Measurements from ENCODE around the gene CEP104. TPM values are rescaled to one million over a fixed set of nuclear protein-coding genes. Genes with fewer than 3 reads are reported as not detected.
A peak's percentile ranks its signal among the peaks of the same experiment; 100 is the strongest.

CEP104 gene
- total and polyA plus RNA-seq, 10 of the 15 experiments (the other 5 are each of a cell fraction or from before 2014, with no cell fraction given), result 7.2 to 34.8 (median 19.3) TPM

DNA sequence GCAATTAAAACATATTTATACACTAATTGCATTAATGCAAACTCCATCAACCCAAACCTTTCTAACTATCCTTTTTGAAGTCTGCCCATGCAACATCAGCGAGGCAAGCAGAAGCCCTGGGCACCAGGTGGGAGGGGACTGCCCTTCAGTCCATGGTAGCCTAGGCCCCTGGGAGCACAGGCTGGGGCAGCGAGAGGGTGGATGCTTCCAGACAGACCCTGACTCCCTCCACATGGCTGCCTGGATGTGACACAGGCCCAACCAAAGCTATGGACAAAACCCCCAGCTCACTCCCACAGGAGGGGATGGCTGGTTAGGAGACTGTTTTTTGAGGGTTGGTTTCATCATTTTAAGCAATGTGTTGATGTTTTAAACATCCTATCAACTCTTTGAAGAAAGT lies 42.9 kb downstream of the CEP104 start (continued):
- TF ChIP-seq ZNF592 (IDR thresholded peaks at IDR 0.05) (no peak), TBL1XR1 (IDR thresholded peaks at IDR 0.05; ENCODE audit: low read depth, low read length) (no peak), ZBTB4 (CRISPR knock-in tag; IDR thresholded peaks at IDR 0.05) (no peak), ZNF384 (IDR thresholded peaks at IDR 0.05; ENCODE audit: borderline replicate concordance, low read depth, low read length) (no peak)

- no peaks in the 10 kb centered on the region for H3K79me2 ChIP-seq (ENCODE audit: control insufficient read depth, insufficient read depth, low read length)
- no peak overlapping the region for H3K27ac ChIP-seq (ENCODE audit: control insufficient read depth, insufficient read depth)
- POLR2A ChIA-PET, result no interaction called here
- no peak overlapping the region for H3K4me3 ChIP-seq
- no peaks in the 10 kb centered on the region for H3K36me3 ChIP-seq (ENCODE audit: control insufficient read depth in 2 of 2, insufficient read depth in 2 of 2, low read length in 1 of 2)
- WGBS (ENCODE audit: insufficient coverage, insufficient replicate concordance, low lambda C conversion rate, missing lambda C conversion rate), result 0% methylated on average over 2 of the region's 2 CpGs
- intact Hi-C loops (cut with micrococcal nuclease; ENCODE audit: unreplicated experiment), result no loop called here
- H2AFZ ChIP-seq (ENCODE audit: control insufficient read depth, low read depth, low read length), result no peak overlapping the region
- no TSS peak for BruUV-seq (replicated peaks)
- no peak for TF ChIP-seq JUNB (IDR thresholded peaks at IDR 0.05)
- no peak for TF ChIP-seq ZNF384 (IDR thresholded peaks at IDR 0.05; ENCODE audit: borderline replicate concordance, low read depth, low read length)
- TF ChIP-seq FOXK2 (IDR thresholded peaks at IDR 0.05), result no peak
- TF ChIP-seq IKZF1 (conservative IDR thresholded peaks at IDR 0.05), result 0 out of 2 replicates have a peak, but pooled peaks have one; percentile 14
- TF ChIP-seq, protein P1, sequence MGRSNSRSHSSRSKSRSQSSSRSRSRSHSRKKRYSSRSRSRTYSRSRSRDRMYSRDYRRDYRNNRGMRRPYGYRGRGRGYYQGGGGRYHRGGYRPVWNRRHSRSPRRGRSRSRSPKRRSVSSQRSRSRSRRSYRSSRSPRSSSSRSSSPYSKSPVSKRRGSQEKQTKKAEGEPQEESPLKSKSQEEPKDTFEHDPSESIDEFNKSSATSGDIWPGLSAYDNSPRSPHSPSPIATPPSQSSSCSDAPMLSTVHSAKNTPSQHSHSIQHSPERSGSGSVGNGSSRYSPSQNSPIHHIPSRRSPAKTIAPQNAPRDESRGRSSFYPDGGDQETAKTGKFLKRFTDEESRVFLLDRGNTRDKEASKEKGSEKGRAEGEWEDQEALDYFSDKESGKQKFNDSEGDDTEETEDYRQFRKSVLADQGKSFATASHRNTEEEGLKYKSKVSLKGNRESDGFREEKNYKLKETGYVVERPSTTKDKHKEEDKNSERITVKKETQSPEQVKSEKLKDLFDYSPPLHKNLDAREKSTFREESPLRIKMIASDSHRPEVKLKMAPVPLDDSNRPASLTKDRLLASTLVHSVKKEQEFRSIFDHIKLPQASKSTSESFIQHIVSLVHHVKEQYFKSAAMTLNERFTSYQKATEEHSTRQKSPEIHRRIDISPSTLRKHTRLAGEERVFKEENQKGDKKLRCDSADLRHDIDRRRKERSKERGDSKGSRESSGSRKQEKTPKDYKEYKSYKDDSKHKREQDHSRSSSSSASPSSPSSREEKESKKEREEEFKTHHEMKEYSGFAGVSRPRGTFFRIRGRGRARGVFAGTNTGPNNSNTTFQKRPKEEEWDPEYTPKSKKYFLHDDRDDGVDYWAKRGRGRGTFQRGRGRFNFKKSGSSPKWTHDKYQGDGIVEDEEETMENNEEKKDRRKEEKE (IDR thresholded peaks at IDR 0.05), result no peak
- TF ChIP-seq BHLHE40 (IDR thresholded peaks at IDR 0.05; ENCODE audit: borderline replicate concordance in 1 of 2, low read depth in 2 of 2, low read length in 1 of 2), result peak in 1 of 2 experiments; percentile 46; a peak in 1 of 4 replicates
- no peak for TF ChIP-seq MXI1 (IDR thresholded peaks at IDR 0.05; ENCODE audit: low read depth, low read length)
- no peak for FAIRE-seq
- peak; percentile 71; the same call in 2 of the 3 replicates for ATAC-seq
- no peaks in the 10 kb centered on the region for H3K4me1 ChIP-seq (ENCODE audit: control insufficient read depth, insufficient read depth, low read length)
- SMC1A ChIA-PET (ENCODE audit: uncharacterized antibody, unreplicated experiment), result no interaction called here
- no peaks in the 10 kb centered on the region for H4K20me1 ChIP-seq (ENCODE audit: control insufficient read depth, insufficient read depth)
- H3K27me3 ChIP-seq (replicated peaks in 1 of 2; ENCODE audit: control insufficient read depth in 2 of 2, insufficient read depth in 2 of 2, low read length in 1 of 2), result no peaks in the 10 kb centered on the region; a peak in 1 of 4 replicates
- RAD21 ChIA-PET (ENCODE audit: unreplicated experiment), result no interaction called here
- H3K4me2 ChIP-seq (ENCODE audit: control insufficient read depth, insufficient read depth), result peak overlapping the region; percentile 11; the same call in 1 of the 2 replicates
- CTCF ChIA-PET, result interaction anchor here (0.8 kb wide), 1 partner anchor 10 kb away, joined by 3 read pairs; no protein-coding TSS in a partner anchor
- DNase-seq (ENCODE audit: low read depth, low spot score), result no peak
- H3K9ac ChIP-seq (ENCODE audit: control insufficient read depth, insufficient read depth, low read length), result no peak overlapping the region
- no peaks in the 10 kb centered on the region; the same call in 2 of the 3 replicates for H3K9me3 ChIP-seq (replicated peaks; ENCODE audit: control insufficient read depth, insufficient read depth, low read length)
- in situ Hi-C loops (cut with MboI), result no loop called here
Measured at GRCh38 chr1:3811595-3811911, 45.5 kb downstream of the CEP104 start.
